C4-2B (cell line): ENCODE measurements around the gene GPR15.

ENCODE experiments used
- H3K27ac ChIP-seq: fragments of 450-650 bp; 2 replicates; pipeline ENCODE4 v1.5.1; 2017
- ZFX ChIP-seq: fragments of 450-650 bp; IDR thresholded peaks from 2 replicates; pipeline ENCODE4 v1.6.1; 2017
- TF ChIP-seq, protein P1 (sequence below): fragments of 450-650 bp; conservative IDR thresholded peaks from 2 replicates; pipeline ENCODE4 v1.5.1; 2017; ENCODE audit warnings: mild to moderate bottlenecking

Gene GPR15

DNA sequence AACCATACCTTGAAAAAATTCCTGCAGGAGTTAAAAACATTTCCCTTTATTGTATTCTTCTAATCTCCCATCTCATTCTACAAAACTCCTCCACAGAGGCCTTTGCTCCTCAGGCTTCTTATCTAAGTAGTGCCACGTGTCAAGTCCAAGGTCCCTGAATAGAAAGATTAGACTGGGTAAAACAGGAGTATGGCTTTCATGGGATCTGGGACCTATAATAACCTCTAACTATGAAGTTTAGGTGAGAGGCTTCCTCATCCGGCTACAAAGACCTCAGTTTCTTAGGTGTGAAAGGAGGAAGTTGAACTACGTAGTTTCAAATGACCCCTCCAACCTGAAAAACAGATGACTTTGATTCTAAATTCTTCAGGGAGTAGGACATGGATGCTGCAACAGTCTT lies 20.0 kb downstream of the GPR15 start:
- H3K27ac ChIP-seq: no peak overlapping the region
- TF ChIP-seq, protein P1, sequence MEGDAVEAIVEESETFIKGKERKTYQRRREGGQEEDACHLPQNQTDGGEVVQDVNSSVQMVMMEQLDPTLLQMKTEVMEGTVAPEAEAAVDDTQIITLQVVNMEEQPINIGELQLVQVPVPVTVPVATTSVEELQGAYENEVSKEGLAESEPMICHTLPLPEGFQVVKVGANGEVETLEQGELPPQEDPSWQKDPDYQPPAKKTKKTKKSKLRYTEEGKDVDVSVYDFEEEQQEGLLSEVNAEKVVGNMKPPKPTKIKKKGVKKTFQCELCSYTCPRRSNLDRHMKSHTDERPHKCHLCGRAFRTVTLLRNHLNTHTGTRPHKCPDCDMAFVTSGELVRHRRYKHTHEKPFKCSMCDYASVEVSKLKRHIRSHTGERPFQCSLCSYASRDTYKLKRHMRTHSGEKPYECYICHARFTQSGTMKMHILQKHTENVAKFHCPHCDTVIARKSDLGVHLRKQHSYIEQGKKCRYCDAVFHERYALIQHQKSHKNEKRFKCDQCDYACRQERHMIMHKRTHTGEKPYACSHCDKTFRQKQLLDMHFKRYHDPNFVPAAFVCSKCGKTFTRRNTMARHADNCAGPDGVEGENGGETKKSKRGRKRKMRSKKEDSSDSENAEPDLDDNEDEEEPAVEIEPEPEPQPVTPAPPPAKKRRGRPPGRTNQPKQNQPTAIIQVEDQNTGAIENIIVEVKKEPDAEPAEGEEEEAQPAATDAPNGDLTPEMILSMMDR: no peak
- no peak for TF ChIP-seq ZFX

DNA sequence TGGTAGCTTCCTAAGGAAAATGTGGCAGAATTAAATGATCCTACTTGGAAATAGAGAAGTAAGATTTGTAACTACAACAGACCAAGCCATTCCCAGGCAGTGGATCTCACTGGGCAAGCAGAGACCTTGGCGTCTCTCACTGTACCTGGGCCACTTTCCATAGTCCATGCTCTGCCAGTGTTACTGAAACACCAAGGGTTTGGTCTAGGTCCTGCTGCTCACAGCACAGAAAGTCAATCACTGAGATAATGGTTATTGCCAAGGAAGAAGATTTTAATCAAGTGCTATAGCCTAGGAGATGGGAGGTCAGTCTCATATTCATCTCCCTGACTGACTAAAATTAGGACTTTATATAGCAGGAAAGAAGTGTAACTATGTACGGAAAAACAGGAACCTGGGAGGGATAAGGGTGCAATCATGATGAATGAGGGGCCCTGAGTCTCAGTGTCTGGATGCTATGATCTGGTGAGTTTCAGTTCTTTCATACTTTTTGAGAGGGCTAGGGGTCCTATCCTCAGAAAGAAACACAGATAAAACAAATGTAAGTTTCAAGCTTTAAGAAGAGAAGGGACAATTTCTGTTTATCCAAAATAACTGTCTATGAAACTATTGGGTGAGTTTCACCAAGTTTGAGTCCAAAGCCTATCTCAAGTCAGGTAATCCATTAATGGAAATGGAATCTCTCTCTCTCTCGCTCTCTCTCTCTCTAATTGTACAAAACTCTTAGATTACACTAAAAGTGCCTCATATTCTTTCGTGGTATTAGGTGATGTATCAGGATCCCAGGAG lies 20.6 kb downstream of the GPR15 start:
- TF ChIP-seq, protein P1: no peak
- no peak for TF ChIP-seq ZFX
- no peak overlapping the region for H3K27ac ChIP-seq

DNA sequence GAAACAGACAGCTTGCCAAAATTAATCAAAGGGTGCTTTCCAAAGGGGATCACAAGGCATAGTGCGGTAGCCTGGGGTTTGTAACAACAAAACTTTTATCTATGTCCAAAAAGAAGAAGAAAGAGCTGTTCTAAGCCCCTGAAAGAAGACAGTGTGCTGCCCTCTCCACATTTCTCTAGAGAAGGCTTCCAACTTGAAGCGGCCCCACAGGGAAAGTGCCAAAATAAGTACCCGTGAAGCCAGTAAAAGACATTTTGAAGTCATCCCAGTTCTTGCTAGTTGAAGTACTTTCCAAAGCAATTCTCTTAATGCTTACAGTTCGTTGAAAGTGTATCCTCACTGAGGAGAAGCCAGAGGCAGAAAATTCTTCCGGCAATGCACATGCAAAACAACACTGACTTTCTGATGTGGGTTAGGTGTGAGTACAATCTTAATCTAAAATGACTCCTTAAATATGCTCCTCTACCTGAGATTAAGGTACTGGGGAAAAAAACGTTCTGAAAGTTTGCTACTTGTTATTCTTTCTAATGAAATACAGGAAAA lies 21.3 kb downstream of the GPR15 start:
- no peak for TF ChIP-seq ZFX
- TF ChIP-seq, protein P1: no peak

DNA sequence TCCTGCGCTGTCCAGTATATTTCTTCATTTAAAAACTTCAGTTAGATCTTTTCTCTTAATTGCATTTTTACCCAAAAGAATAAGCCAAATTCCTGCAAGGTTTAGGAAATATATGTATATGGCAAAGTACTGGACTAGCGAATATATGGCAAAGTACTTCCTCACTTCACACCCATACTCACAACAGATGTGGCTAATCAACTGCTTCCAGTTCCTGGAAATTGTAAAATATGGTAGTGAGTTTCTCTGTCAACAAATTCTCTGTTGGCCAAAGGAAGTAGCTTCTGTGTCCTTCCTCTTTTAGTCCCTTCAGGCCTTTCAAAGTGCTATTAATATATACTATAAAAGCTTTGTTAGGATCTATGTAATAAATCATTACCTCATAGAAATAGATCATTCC lies 22.0 kb downstream of the GPR15 start:
- H3K27ac ChIP-seq: no peak overlapping the region
- TF ChIP-seq ZFX: no peak
- TF ChIP-seq, protein P1: no peak

More for the DNA sequence above, 21.3 kb downstream of the GPR15 start:
- no peak overlapping the region for H3K27ac ChIP-seq

DNA sequence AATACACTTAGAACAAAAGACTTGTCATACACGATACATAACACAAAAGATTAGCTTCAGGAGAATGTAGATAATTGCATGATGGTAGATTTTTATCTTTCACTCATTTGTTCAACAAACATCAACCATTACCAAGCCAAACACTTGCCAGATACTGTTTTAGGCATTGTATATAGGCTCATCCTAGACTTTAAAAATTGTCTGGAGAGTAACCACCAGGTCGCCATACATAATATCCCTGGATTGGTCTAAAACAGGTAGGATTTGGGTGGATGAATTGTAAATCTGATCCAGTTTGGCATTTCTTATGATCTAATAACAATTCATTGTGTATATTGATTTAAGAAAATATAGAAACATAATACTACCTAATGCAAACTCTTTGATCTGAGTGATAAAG lies 22.8 kb downstream of the GPR15 start:
- no peak overlapping the region for H3K27ac ChIP-seq
- no peak for TF ChIP-seq ZFX
- TF ChIP-seq, protein P1: no peak

DNA sequence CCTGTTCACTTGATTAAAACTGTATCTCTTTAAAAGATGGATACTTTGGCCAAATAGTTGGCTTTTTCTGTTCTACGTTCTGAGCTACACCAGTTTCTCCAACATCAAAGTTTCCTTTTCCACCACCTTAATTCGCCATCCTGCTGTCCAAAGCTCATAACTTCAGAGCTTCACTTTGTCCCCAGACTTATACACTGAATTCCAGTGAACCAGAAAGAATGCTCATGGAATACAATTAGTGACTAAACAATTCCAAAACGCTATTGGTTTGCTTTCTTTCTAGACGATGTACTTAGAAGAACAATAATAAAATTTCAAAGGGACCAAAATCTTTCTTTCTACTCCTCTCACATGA lies 23.2 kb downstream of the GPR15 start:
- TF ChIP-seq, protein P1: no peak
- no peak for TF ChIP-seq ZFX

DNA sequence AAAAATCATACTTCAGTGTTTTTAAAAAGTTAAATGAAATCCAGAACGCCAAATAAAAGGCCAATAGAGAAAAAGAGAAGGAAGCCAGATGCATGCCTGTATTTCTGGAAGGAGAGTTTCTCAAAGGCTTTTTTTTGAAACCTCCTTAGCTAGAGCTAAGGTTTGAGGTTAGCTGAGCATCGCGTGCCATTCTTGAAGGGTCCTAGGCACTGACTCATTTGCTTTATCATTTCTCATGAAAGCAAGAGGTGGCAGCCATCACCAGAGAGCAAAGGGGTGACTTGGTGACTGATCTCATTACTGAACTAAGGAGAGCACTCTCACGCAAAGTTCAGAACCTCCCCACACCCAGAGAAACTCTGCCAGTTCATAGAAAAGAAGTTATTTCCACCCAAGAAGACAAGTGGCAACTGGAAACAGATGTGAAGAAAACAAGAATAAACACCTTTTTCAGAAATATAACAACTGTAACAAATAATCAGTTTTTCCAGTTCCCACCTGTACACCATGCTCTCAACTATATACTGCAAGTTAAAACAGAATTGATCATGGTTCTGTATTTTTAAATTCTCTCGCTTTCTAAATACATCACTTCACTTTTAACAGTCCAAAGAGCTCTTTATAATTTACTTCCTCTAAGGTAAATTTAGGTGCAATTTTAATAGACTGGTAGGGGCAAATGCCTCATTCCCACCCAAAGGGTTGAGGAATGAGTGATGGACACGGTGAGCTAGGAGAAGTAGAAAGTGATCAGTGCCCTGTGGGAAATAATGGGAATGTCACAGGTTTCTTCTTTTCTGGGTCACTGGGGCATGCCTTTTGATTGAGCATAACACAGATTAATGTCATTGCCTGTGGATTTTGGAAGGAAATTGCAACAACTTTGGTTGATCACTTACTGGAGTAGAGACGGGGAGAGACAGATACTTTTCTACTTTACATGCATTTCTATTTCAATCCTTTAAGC lies 24.7 kb downstream of the GPR15 start:
- H3K27ac ChIP-seq: no peak overlapping the region
- TF ChIP-seq ZFX: no peak
- TF ChIP-seq, protein P1: no peak

More for the DNA sequence above, 23.2 kb downstream of the GPR15 start:
- H3K27ac ChIP-seq: no peak overlapping the region
